ENCODE results near the gene HIGD2B.
A peak's percentile ranks its signal among the peaks of the same experiment; 100 is the strongest.
"Not testable (repeated sequence)": the region's sequence is repeated elsewhere in the genome, so short reads cannot be mapped to it uniquely, and the experiment has no call there.

The HIGD2B gene, protein sequence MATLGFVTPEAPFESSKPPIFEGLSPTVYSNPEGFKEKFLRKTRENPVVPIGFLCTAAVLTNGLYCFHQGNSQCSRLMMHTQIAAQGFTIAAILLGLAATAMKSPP

DNA sequence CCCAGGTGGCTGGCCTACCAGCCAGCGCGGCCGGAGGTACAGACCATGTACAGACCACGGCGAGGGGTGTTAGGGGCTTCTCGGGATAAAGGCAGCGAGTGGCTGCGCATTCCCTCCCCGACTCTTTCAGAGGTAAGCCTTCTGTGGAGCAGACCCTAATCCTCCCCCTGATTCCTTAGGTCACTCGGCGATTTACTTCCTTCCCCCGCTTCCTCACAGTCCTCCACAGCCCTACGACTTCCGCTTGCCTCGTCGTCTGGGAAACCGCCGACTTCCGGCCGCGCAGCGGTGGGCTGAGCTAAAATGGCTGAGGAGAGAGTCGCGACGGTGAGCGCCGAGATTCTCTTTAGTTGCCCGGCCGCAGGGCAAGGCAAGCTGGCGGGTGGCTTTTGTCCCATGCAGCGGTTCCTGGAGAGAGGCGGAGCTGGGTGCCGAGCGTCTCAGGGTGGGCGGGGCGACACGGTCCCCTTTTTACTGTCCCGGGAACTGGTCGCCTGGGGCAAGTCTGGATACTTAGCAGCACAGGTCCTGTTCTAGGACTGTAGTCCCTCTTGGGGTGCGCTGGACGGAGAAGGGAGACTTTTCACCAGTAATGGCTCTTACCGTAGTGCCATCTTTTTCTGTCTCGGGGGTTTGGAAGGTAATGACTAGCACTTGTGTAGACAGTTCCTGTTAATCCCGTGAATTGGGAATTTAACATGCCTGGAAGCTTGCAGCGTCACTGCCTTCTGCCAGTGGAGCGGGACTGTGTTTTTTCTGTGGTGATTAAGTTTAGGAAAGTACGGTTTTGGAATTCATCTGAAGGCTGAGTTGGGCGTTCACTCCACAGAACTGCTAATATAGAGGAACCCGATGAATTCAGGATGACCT, at the start of gene HIGD2B, which contains the start of gene BBS4:
HIGD2B (minus strand) TSS at position 258 of the 870 bp plus-strand sequence. CDS start 9,808 bp downstream, outside the sequence.
BBS4 (plus strand) TSS at position 283 of the 870 bp plus-strand sequence; CDS start at position 304, 21 bp downstream.
- peak; percentile 73 to 79 for DNase-seq

DNA sequence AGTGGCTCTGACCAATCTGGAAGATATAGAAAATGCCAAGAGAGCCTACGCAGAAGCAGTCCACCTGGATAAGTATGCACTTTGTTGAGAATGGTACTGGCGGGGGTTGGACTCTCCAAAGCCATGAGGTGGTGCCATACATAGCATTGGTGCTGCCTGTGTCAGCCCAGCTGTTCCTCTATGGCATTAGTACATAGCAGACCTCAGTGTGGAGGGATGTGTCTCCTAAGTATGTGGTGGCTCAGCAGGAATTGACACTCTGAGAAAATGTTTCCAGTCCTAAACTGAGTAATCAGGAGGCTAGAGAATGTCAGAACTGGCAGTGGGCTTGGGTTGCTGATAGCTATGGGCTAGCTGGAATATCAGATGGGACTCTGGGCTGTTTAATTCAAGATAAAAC, 49.1 kb upstream of the HIGD2B start:
- DNase-seq, result no peak

DNA sequence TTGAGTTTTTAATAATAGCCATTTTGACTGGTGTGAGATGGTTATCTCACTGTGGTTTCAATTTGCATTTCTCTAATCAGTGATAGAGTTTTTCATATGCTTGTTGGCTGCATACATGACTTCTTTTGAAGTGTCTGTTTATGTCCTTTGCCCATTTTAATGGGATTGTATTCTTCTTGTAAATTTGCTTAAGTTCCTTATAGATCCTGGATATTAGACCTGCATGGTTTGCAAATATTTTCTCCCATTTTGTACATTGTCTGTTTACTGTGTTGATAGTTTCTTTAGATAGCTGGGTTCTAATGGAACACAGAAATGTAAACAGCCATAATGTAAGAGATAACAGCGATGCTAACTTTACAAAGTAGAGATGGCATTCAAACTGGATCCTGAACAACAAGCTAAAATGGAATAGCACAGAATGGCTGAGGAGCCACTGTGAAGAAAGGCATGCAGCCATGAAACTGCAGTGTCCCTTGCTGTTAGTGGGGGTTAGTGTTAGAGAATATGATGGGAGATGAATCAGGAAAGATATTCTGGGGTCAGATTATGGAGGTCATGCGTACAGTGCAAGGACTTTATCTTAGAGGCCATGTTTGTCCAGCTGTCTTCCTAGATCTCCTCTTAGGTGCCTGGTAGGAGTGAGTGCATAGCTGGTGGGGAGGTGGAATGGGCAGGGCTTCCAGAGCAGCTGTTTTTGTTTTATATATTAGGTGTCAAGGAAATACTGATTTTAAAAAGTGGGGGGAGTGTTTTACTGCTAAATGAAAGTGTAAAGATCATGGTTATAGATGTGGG, 48.2 kb upstream of the HIGD2B start:
- no peak for DNase-seq

DNA sequence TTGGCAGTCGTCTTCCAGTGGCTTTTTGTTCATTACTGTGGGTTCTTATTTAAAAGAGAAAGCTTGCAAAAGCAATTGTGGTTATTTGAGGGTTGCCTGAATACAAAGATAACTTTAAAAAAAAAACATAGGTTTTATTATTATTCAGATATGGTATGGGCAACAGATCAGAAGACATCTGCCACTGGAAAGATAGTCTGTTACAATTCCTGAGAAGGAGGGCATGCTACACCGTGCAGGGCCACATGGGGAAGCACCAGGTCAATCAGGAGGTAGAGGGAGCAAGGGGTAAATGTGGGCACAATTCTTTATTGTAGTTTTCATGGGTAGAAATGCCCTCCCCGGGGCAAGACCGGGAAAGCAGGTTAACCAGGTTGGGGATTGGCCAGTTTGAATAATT, 46.5 kb upstream of the HIGD2B start:
- no peak for DNase-seq

DNA sequence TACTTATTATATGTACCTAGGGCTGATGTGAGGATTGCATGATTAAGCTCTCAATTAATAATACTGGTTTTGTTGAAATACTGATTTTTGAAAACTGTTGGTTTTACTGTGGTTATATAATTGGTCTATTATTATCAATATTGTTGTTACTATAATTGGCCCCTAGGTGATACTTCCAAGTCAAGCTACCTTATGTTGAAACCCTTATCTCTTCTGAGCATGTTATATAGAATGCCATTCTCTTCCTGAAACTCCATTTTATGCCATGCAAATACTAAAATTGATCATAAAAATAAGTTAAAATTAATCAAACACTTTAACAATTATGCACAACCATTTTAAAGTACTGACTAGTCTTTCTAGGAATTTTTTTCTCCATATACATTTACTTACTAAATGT, 46.1 kb upstream of the HIGD2B start:
- DNase-seq, result no peak

- DNase-seq, result no peak
Measured at GRCh38 chr15:72728821-72729220, 42.8 kb upstream of the HIGD2B start.

DNA sequence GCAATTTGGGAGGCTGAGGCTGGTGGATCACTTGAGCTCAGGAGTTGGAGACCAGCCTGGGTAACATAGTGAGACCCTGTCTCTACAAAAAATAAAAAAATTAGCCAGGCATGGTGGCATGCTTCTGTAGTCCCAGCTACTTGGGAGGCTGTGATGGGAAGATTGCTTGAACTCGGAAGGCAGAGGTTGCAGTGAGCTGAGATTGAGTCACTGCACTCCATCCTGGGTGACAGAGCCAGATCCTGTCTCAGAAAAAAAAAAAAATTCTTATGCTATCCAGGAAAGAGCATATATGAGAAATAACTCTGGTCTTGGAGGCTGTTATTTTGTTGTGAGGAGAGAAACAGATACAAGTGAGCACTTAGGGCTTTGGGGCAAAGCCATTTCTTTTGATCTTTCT, 42.3 kb upstream of the HIGD2B start:
- DNase-seq, result not testable (repeated sequence)

- no peak for DNase-seq
Measured at GRCh38 chr15:72727154-72727553, 41.2 kb upstream of the HIGD2B start.

DNA sequence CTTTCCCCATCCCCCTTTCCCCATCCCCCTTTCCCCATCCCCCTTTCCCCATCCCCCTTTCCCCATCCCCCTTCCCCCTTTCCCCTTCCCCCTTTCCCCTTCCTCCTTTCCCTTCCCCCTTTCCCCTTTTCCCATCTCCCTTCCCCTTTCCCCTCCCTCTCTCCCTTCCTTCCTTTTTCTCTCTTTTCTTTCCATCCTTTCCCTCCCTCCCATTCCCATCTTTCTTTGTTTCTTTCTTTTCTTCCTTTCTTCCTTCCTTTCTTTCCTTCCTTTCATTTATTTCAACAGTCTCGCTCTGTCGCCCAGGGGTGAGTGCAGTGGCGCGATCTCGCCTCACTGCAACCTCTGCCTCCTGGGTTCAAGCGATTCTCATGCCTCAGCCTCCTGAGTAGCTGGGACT, 39.9 kb upstream of the HIGD2B start:
- not testable (repeated sequence) for DNase-seq

DNA sequence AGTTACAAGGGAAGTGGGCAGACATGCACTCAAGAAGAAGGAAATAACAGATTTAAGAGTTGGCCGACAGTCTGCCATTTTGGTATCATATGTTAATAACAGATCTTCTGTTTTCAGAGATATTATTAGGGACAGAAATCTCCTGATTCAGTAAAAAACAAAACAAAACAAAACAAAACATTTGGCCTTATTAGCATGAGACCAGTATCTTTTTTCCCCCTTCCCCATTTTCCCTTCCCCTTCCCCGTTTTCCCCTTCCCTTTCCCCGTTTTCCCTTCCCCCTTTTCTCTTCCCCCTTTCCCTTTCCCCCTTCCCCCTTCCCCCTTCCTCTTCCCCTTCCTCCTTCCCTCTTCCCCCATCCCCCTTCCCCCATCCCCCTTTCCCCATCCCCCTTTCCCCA, 39.5 kb upstream of the HIGD2B start:
- DNase-seq, result no peak

- DNase-seq, result no peak
Measured at GRCh38 chr15:72724028-72724427, 38.0 kb upstream of the HIGD2B start.

GRCh38 chr15:72722071-72722696, 36.2 kb upstream of the HIGD2B start:
- DNase-seq, result peak; percentile 66 to 72

DNA sequence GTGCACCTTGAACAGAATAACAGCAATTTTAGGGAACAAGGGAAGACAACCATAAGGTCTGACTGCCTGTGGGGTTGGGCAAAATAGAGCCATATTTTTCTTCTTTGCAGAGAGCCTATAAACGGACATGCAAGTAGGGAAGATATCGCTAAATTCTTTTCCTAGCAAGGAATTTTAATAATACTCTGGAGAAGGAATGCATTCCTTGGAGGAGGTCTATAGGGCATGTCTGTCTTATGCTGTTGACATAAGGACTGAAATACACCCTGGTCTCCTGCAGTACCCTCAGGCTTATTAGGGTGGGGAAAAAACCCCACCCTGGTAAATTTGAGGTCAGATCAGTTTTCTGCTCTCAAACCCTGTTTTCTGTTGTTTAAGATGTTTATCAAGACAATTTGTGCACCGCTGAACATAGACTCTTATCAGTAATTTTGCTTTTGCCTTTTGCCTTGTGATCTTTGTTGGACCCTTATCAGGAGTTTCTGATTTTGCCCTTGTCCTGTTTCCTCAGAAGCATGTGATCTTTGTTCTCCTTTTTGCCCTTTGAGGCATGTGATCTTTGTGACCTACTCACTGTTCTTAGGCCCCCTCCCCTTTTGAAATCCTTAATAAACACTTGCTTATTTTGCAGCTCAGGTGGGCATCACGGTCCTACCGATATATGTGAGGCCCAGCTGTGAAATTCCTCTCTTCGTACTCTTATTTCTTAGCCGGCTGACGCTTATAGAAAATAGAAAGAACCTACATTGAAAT, 22.7 kb upstream of the HIGD2B start:
- not testable (repeated sequence) for DNase-seq

- no peak for DNase-seq
Measured at GRCh38 chr15:72706266-72706665, 20.3 kb upstream of the HIGD2B start.

DNA sequence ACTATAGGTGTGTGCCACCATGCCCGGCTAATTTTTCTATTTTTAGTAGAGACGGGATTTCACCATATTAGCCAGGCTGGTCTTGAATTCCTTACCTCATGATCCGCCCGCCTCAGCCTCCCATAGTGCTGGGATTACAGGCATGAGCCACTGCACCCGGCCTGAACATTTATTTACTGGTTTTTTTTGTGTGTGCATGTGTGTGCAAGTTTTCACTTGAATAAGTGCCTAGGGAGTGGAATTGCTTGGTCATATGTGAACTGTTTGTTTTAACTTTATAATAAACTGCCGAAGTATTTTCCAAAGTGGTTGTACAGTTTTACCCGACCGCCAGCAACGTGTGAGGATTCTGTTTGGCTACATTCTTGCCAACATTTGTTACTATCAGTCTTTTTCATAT, 14.1 kb upstream of the HIGD2B start:
- no peak for DNase-seq

- DNase-seq, result no peak
Measured at GRCh38 chr15:72698938-72699337, 13.0 kb upstream of the HIGD2B start.

DNA sequence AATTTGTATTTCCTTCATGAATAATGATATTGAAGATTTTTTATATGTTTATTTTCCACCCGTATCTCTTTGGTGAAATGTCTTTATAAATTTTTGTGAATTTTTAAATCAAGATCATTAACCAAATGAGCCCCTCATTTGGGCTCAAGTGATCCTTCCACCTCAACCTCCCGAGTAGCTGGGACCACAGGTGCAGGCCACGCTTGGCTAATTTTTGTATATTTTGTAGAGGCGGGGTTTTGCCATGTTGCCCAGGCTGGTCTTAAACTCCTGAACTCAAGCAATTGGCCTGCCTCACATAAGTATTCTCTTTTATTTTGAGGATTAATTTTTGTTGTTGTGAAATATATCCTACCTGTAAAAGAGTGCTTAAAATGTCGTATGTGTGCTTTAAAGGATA, 5.0 kb upstream of the HIGD2B start:
- DNase-seq, result no peak

DNA sequence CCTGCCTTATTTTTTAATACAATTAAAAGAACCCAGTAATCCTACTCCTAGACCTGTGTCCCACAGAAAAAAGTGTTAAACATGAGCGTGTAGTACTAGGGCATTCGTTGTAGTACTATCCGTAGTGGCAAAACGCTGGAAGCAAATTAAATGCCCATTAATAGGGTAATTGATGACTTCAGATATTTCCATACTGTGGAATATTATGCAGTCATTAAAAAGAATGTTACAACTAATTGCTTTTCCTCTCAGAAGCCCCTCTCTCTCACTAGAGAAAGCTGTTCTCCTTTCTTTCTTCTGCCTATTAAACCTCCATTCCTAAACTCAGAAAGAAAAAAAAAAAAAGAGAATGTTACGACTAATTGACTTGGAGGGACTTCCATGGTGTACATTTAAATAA, 2.7 kb upstream of the HIGD2B start:
- DNase-seq, result no peak

DNA sequence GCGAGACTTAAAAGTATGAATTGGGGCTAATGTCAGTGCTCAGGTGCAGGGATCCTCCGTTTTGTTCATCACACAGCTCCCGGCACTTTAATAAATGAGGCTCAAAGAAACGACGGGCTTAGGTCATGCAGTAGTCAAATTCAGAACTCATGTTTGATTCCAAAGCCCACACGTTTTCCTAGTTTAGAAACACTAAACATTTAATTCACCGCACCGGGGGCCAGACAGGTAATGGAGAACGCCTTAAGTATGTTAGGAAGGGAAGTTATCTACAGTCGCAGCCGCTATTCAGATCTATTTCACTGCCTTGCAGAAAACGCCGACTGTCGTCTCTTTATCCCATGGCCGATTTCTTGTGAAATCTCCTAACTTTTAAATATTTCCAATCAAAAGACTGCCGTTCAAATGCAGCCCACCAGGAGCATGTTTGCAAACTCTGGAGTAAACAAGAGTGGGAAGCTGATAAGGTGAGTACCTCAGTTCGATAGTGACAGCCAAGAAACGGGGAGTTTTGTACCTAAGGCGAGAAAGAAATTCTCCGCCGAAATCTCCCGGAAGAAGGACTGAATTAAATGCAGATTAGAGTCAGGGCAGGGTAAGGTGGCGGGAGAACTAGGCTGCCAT, 569 bp downstream of the HIGD2B start:
- no peak for DNase-seq

- DNase-seq, result no peak
Measured at GRCh38 chr15:72682772-72683171, 3.2 kb downstream of the HIGD2B start.

GRCh38 chr15:72680931-72681330, 5.1 kb downstream of the HIGD2B start:
- DNase-seq, result no peak

DNA sequence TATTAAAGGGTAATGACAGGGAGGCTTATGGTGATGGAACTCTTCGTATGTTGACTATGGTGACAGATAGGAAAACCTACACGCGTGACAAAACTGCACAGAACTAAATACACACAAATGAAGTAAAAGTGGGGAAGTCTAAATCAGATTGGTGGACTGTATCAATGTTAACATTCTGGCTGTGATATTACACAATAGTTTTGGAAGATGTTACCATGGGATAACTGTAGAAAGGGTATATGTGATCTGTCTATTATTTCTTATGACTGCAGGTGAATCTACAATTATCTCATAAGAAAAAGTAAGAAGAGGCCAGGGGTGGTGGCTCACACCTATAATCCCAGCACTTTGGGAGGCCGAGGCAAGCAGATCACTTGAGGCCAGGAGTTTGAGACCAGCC, 9.1 kb downstream of the HIGD2B start:
- no peak for DNase-seq
